Activated CD4-positive, alpha-beta T cell treated with anti-CD3 and anti-CD28 coated beads, Interleukin-10, Interleukin-2, amounts not matched to agents 100 ng/mL and 50 ng/mL, durations not matched to agents 16 hours and 8 hours (primary cell): ENCODE results near the gene ADNP.

Source experiments
- DNase-seq: peaks from one replicate; pipeline ENCODE4 v3.0.0-alpha.2; 2020

The ADNP gene

DNA sequence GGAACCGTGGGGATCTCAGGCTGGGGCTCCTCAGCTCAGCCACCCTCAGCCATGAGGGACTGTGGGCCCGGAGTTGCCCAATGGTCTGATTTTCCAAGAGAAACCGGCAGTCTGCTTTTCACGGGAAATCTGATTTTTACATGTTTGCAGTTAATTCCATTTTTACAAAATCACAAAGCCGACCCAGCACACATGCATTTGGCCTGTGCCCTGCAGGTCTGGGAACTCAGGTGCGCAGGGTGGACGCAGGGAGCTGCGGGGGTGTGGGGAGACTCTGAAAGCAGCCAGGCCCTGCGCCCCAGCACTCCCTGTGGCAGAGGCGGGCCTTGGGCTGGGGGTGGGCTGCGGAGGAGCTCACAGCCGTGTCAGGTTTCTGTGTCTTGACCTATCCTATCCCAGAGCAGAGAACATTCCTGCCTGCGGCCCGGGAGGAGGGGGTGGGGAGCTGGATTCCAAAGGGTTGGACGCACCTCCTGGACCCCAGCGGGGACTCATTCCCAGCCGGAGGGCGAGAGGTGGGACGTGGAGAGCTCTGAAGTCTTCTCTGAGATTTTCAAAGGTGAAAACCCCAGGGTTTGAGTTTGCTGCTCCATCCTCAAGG, 60.6 kb downstream of the ADNP start:
- no peak for DNase-seq

DNA sequence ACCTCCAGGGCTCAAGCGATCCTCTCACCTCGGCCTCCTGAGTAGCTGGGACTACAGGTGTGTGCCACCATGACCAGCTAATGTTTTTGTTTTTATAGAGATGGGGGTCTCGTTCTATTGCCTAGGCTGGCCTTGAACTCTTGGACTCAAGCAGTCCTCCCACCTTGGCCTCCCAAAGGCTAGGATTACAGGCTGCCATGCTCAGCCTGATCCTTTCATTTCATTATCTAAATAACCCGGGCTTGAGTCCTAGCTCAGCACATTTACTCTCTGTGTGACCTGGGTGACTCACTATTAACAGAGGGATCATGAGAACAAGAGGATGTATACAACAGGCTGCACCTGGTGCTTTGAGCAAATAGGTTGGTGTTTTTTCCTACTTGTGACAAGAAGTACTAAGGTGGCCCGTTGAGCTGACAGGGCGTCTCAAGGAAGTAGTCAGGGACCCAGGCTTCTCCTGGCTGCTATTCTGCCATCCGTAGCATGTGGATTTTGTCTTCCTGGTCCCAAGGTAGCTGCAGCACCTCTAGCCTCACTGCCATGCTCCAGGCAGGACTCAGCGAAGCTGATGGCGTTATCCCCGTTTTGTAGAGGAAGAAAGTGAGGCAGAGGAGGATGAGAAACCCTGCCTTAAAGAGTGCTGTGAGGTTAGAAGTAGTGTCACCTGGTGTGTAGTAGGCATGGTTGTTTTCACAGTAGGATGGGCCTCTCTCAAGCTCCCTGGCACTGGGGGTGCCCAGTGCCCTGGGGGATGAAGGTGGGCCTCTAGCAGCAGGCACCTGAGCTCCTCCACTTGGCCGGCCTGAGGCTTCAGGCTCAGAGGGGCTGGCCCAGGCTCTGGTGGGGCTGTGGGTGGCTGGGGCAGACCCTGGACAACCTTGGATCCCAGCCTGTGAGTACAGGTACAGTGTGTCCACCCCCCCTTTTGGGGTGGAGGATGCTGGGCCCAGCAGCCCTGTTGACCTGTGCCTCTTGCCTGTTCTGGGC, 62.4 kb downstream of the ADNP start:
- DNase-seq, result no peak

DNA sequence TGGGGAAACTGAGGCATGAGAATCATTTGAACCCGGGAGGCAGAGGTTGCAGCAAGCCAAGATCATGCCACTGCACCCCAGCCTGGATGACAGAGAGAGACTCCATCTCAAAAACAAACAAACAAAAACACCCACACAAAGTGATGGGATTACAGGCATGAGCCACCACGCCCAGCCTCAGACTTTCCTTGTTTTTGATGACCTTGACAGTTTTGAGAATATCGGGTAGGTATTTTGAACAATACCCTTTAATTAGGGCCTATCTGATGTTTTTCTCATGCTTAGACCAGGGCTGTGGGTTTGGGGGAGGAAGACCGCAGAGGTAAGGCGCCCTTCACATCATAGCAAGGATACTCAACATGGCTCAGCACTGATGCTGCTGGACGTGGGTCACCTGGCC, 63.4 kb downstream of the ADNP start:
- no peak for DNase-seq

DNA sequence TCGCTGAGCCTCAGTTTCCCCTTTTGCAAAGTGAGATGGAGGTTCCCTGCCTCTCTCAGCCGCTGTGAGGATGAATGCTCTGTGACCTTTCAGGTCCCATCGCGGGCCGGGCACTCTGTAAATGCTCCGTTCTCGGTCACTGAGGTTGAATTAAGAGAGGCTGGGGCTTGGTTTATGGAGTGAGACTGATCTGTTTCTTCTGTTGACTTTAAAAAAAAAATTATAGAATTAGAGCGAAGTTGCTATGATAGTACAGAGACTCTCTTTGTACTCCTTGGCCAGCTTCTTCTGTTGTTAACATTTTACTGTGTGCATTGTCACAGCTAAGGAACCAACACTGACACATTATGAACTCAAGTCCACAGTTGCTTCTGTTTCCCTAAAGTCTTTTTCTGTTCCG, 64.4 kb downstream of the ADNP start:
- no peak for DNase-seq

DNA sequence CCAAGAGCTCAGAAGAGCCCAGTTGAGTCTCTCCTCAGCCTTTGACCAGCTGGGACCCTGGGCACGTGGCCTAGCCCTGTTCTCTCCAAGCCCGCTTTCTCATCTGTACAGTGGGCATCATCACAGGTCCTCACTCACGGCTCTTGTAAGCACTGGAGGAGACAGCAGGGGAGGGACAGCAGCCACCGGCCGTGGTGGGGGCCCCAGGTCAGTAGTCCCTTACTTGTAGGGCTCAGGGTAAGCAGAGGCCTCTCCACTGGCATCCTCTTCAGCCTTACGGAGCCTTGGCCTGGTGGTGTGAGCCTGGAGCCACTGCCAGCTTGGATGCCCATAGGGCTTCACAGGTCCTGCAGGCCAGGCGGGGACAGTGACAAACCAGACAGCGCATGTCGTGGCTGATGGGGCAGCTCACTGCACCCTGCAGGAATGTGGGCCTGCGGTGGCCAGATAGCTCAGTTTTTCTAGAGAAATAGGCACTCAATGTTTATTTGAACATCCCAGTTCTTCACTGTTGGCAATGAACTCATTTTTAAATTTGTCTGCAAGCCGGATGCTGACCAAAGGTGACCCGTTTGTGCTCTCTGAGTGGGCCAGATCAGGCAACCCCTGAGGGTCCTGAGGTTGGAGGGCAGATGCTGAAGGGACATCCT, 65.1 kb downstream of the ADNP start:
- no peak for DNase-seq

DNA sequence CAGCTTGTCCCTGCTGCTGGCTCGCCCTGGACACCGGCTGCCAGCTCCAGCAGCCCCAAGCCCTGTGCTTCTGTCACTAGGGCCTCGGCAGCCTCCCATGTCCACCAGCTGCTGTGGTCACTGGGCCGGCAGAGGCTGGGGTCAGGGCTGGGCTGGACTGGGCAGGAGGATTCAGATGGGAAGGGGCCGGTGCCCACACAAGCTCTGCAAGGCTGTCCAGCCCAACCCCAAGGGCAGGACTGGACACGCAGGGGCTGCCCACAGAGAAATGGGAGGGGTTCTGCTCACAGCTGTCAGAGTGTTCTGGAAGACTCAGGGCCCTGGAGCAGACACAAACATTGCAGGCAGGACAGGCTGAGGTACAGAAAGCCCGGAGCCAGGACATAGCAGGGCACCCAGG, 65.6 kb downstream of the ADNP start:
- DNase-seq, result no peak

DNA sequence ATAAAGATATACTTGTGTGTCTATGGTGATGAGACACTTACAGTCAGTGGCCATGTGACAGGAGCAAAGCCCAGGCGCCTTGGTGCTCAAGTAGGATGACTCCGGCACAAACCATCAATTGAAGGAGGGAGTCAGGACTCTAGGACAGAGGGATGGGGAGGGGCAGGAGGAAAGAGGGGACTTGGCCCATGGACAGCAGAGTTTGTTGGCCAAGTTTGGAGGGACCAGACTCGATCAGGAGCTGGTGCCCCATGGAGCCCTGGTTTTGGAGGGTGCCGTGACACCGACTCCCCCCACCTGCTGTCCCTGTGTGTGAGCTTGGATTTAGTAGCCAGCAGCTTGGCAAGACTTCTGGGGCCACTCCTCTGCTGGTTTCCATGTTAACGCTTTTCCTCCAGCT, 66.1 kb downstream of the ADNP start:
- DNase-seq, result no peak

DNA sequence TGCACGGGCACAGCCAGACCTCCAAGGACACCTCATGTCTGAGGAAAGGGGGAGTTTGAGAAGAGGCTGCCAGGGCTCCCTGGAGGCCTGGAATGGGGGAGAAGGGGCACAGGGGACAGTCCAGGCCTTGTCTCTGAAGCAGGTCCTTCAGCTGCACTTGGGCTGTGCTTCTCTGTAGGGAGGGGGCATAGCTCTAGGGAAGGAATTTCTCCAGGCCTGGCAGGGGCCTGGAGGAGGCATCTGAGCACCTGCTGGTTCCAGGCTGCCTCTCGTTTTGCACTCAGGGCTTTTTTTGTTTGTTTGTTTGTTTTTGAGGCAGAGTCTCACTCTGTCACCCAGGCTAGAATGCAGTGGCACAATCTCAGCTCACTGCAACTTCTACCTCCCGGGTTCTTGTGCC, 68.7 kb downstream of the ADNP start:
- no peak for DNase-seq

DNA sequence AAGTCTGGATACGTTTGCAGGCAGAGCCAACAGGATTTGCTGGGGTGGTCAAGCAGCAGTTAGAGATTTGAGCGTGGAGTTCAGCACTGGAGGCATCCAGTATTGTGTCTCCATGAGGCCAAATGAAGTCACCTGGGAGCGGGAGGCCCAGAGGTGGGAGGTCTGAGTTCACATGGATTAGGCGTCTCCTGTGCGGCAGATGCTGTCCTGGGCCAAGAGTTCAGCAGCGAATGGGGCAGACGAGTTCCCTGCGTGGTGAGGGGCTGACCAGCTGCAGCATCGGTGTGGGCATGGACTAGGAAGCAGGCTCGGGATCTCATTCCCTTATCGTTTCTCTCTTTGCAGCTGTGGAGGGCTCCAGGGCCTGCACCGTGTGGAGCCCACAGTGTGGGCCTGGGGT, 70.2 kb downstream of the ADNP start:
- no peak for DNase-seq

DNA sequence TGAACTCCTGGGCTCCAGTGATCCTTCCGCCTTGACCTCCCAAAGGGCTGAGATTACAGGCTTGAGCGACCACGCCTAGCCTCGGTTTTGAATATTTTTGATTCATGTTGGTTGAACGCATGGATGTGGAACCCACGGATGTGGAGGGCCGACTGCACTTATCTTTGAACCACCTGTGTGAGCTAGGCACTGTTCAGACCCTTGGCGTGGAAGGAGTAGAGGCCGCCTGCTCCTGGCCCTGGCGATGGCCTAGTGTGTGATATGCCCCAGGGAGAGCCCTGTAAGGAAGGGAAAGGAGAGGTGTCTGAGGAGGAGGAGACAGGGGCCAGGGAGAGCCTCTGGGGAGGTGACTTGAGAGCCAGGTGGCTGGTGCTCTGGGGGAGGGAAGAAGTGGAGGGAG, 72.1 kb downstream of the ADNP start:
- no peak for DNase-seq

DNA sequence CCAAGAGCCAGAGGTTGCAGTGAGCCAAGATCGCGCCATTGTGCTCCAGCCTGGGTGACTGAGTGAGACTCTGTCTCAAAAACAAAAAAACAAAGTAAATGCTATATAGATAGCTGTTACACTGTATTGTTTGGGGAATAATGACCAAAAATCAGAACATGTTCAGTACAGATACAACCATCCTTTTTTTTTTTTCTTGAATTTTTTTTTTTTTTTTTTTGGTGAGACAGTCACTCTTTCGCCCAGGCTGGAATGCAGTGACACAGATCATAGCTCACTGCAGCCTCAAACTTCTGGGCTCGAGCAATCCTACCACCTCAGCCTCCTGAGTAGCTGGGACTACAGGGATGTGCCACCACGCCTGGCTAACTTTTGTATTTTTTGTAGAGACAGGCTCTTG, 72.7 kb downstream of the ADNP start:
- no peak for DNase-seq

DNA sequence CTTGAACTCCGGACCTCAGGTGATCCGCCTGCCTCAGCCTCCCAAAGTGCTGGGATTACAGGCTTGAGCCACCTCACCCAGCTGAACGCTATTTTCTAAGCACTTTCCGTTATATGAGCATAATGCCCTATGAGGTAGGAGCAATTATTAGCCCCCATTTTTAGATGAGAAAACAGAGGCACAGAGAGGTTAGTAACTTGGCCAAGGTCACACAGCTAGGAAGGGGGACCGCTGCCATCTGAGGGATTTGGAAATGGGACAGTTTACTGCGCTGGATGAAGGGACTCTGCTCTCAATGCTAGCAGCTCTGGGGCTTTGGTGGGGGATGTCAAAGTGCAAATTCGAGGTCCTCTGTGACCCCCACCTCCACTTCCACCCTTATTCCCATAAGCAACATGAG, 73.9 kb downstream of the ADNP start:
- no peak for DNase-seq

DNA sequence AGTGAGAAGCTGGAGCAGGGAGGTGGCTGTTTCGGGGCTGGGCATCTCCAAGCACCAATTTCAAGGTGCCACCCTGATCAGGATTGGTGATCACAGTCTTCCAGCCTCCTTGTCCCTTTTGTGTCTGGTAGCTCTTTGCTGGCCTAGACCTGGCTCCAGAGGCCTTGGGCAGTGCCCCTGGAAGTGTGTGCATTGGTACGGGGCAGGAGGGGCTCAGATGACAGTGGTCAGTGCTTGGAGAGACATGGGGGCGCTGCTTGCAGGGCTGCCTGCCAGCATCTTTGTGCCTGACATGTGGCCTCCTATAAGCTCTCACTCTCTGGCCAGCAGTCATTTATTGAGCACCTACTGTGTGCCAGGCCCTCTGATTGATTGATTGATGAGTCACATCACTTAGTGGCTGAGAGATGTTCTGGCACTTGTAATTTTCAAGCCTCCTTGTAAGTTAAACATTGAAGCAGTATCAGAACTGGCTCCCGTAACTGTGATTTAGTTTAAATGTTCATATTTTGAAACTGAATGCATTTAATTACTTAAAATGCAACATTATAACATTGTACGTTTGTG, 74.7 kb downstream of the ADNP start:
- DNase-seq, result no peak

DNA sequence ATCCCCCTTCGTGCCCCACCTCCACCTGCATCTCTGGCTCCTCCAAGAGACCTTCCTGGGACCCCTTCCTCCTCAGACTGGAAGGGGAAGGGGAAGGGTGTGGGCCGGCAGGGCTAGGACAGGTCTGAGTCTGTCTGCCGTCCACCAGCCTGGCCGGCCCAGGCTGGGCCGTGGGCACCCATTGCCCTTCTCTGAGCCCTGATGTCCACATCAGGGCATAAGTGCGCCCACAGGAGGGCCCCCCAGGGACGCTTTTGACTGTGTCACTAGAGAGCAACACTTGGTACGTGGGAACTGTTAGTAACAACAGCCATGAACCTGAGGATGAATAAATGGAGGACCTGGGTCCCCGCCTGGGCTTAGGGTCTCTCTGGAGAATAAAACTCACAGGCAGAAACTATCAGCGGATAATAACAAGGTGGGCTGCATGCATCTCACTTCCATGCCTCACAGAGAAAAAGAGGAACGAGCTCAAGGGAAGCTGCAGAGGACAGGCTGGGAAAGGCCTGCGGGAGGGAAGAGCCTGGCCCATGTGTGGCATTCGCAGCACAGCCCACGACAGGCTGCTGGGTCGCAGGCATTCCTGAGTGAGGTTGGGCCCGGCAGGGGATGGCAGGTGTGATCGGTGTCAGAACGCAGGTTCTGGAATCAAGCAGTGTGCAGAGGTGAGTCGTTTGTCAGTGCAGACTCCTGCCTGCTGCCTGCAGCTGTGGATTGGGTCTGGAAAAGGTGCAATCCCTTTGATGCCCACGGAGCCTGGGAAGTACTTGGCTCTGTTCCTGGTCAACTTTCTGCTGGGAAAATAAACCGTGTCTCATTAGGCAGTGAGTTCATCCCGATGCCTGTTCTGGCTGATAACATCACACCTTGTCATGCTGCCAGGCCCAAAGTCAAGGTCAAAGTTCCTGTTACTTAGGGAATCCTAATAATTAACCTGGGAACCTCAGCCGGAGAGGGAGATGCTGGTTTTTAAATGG, 75.5 kb downstream of the ADNP start:
- no peak for DNase-seq

DNA sequence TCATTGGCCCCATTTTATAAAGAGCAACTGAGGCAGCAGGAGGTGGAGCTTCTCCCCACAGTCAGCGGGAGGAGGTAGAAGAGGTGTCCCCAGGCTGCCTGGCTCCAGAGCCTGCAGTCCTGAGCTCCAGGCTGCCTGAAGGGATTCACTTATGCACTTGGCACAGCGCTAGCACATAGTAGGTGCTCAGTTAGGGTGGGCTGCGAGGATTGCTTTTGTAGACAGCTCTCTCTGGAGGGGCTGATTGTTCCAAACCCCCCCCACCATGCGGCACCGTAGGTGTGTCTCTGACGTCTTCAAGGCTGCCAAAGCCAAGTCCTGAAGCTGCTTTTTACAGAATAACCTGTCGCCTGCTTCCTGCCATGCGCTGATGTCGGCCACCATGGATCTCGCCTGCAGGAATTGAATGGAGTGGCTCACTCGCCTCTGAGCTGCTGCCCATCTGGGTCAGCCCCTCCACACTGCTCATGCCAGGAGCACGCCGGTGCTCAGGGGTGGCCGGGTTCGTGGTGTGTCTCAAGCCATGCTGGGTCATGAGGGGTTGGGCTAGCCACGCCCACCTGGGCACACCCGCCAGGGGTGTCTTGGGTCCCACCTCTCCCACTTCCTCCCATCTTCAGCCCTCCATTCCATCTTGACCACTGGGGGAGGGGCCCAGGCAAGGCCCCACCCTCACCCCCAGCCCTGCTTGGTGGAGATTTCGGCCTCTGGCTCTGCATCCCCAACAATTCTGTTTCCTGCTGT, 76.6 kb downstream of the ADNP start:
- no peak for DNase-seq

DNA sequence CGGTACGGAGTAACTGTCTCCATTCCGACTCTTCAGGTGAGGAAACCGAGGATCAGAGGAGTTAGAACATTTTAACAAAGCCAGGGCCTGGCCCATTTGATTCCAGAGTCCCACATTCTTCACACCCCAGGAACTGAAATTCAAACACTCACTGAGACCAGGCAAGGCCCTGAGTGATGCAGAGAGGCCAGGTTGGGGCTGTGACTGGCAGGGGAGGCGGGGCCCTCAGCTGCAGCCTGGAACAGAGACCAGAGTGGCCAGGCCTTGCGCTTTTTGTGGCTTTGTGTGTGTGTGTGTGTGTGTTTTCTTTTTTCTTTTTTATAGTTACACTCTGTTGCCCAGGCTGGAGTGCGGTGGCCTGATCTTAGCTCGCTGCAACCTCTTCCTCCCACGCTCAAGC, 79.2 kb downstream of the ADNP start:
- no peak for DNase-seq

DNA sequence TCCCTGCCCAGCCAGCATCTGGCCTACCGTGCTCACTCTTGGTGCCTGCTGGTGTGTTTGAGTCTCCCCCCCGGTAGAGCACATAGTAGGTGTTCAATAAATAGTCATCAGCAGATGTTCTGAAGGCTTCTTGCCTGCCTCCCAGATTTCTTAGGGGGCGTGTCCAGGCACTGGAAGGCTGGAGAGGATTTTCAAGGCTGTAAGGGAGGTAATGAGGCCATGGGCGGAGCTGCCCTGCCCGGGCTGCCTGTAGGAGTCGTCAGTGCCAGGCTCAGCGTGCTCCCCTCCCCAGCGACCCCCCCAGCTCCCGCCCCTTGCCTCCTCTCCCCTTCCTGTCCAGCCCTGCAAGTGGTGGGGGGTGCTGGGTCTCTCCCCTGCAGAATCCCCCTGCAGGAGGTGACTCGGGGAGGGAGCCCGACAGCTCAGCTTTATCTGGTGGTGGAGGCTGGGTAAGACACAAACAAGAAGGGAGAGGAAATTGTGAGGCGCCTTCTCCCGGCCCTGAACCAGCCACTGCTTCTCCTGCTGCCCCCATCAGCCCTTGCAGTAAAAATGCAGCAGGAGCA, 80.4 kb downstream of the ADNP start:
- DNase-seq, result no peak

DNA sequence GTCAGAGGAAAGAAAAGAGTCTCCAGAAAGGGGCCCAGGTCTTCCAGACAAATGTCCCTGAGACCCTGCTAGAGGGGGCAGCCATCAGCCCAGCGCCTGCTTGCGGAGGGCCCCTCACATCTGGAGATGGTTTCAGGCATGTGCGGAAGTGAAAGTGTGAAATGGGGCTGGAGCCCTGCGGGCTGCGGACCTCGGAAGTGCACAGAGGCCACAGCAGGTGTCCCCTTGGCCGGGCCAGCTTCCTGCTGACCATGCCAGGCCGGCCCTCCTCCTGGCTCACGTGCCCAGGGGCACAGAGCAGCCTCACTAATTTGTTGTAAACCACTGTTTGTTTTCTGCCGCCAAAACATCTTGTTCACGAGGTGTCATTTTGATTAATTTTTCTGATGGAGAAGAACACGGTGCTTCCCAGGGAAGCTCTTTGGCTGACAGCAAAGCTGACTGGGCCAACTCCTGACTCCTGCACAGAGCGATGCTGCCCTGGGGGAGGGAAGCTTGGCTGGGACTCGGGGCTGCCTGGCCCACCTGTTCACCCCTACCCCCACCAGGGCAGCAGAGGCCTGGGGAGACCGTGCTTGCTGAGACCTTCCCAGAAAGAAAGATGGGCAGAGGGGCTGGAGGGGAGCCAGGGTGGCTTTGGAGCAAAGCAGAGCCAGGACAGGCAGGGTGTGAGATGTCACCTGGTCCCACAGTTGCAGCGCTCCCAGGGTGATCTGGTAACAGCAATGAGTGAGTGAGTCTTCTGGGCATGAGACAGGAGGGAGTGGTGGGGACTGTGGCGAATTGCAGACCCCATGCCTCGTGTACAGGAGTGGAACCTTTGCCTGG, 82.2 kb downstream of the ADNP start:
- no peak for DNase-seq

DNA sequence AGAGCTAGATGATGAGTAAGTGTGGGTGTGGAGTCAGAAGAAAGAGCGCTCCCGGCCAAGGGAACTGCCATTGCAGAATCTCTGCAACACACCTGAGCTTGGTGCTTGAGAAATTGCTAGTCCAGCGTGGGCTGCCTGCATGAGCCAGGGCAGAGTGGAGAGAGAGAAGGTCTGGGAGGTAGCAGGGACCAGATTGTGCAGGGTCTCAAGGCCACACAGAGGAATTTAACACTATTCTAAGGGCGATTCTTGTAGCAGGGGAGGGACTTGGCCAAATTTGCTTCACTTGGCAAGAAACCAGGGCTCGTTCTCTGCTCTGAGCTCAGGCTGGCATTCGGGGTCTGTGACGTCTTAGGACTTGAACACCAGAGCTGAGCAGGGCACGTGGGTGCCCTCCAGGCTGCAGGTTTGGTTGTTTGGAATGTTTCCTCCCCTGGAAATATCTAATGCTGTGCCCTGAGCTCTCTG, 82.9 kb downstream of the ADNP start:
- DNase-seq, result no peak

DNA sequence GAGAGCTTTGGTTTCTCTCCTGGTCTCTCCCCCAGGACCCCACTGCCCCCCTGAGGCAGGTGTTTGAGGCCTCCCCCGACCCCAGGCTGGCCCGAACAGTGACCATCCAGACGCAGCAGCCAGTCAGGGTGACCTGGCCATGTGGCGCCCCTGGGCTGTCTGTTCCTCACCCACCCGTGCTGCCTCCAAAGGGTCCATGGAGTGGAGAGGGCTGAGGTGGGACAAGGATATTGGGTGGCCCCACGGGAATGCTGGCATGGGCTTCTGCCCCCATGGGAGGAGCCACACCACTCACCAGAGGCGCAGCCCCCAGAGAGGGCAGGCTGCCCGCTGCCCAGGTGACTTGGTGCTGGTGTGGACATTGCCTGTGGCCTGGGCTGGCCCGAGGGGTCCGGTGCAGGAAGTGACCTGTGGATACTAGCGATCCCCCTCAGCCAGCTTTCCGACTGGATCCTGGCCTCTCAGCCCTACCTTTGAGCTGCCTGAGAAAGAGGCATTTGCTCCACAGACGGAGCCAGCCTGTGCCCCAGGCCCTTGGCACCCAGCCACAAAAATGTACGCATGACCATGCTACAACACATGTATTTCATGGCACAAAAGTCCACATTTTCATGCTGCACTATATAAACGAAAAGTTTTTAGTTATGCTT, 85.5 kb downstream of the ADNP start:
- no peak for DNase-seq
